IPS-15b (cell line): ENCODE measurements around the gene PARD3.

ENCODE experiments used
- H3K27me3 ChIP-seq: one replicate; pipeline ENCODE4 v1.6.1; 2013; ENCODE audit warnings: low read length; ENCODE audit not compliant: control insufficient read depth, insufficient read depth
- H3K36me3 ChIP-seq: one replicate; pipeline ENCODE4 v1.6.1; 2013; ENCODE audit warnings: low read length; ENCODE audit not compliant: control insufficient read depth, insufficient read depth
- H3K4me1 ChIP-seq: one replicate; pipeline ENCODE4 v1.6.1; 2013; ENCODE audit warnings: mild to moderate bottlenecking, low read length; ENCODE audit not compliant: control insufficient read depth, insufficient read depth
- H3K4me3 ChIP-seq: one replicate; pipeline ENCODE4 v1.5.1; 2013; ENCODE audit warnings: low read depth, low read length
- H3K9ac ChIP-seq: one replicate; pipeline ENCODE4 v1.6.1; 2013; ENCODE audit warnings: low read depth, mild to moderate bottlenecking, low read length
- H3K9me3 ChIP-seq: one replicate; pipeline ENCODE4 v1.6.1; 2013; ENCODE audit warnings: mild to moderate bottlenecking, low read length; ENCODE audit not compliant: control insufficient read depth, insufficient read depth

The PARD3 gene

GRCh38 chr10:34156781-34157425, 658.2 kb downstream of the PARD3 start:
- Histone ChIP-seq H3K4me3 (no peak overlapping the region), H3K27me3 (no peaks in the 10 kb centered on the region), H3K4me1 (no peaks in the 10 kb centered on the region), H3K9ac (no peak overlapping the region), H3K9me3 (no peaks in the 10 kb centered on the region), H3K36me3 (no peaks in the 10 kb centered on the region)

GRCh38 chr10:34155812-34156211, 659.3 kb downstream of the PARD3 start:
- no peaks in the 10 kb centered on the region for H3K36me3 ChIP-seq
- H3K4me3 ChIP-seq, result no peak overlapping the region
- H3K9me3 ChIP-seq, result no peaks in the 10 kb centered on the region
- no peaks in the 10 kb centered on the region for H3K27me3 ChIP-seq
- H3K9ac ChIP-seq, result no peak overlapping the region
- H3K4me1 ChIP-seq, result no peaks in the 10 kb centered on the region

GRCh38 chr10:34154383-34154900, 660.7 kb downstream of the PARD3 start:
- H3K4me3 ChIP-seq, result no peak overlapping the region
- no peaks in the 10 kb centered on the region for H3K36me3 ChIP-seq
- no peaks in the 10 kb centered on the region for H3K27me3 ChIP-seq
- no peaks in the 10 kb centered on the region for H3K4me1 ChIP-seq
- no peaks in the 10 kb centered on the region for H3K9me3 ChIP-seq
- H3K9ac ChIP-seq, result no peak overlapping the region

GRCh38 chr10:34153663-34154382, 661.3 kb downstream of the PARD3 start:
- Histone ChIP-seq H3K27me3 (no peaks in the 10 kb centered on the region), H3K9ac (no peak overlapping the region), H3K4me1 (no peaks in the 10 kb centered on the region), H3K9me3 (no peaks in the 10 kb centered on the region), H3K36me3 (no peaks in the 10 kb centered on the region), H3K4me3 (no peak overlapping the region)

- Histone ChIP-seq H3K36me3 (no peaks in the 10 kb centered on the region), H3K27me3 (no peaks in the 10 kb centered on the region), H3K9me3 (no peaks in the 10 kb centered on the region), H3K4me3 (no peak overlapping the region), H3K4me1 (no peaks in the 10 kb centered on the region), H3K9ac (no peak overlapping the region)
Observed at GRCh38 chr10:34152434-34152833, 662.7 kb downstream of the PARD3 start.

GRCh38 chr10:34151931-34152330, 663.2 kb downstream of the PARD3 start:
- no peaks in the 10 kb centered on the region for H3K4me1 ChIP-seq

GRCh38 chr10:34151481-34151880, 663.6 kb downstream of the PARD3 start:
- no peak overlapping the region for H3K4me3 ChIP-seq
- no peaks in the 10 kb centered on the region for H3K4me1 ChIP-seq
- no peaks in the 10 kb centered on the region for H3K36me3 ChIP-seq
- H3K27me3 ChIP-seq, result no peaks in the 10 kb centered on the region
- H3K9me3 ChIP-seq, result no peaks in the 10 kb centered on the region
- no peak overlapping the region for H3K9ac ChIP-seq

More at GRCh38 chr10:34151931-34152330, 663.2 kb downstream of the PARD3 start:
- Histone ChIP-seq H3K36me3 (no peaks in the 10 kb centered on the region), H3K9me3 (no peaks in the 10 kb centered on the region), H3K9ac (no peak overlapping the region), H3K27me3 (no peaks in the 10 kb centered on the region), H3K4me3 (no peak overlapping the region)

- H3K27me3 ChIP-seq, result no peaks in the 10 kb centered on the region
- H3K9ac ChIP-seq, result no peak overlapping the region
- H3K4me1 ChIP-seq, result no peaks in the 10 kb centered on the region
Observed at GRCh38 chr10:34150103-34150502, 665.0 kb downstream of the PARD3 start.

GRCh38 chr10:34148305-34148657, 666.8 kb downstream of the PARD3 start:
- Histone ChIP-seq H3K9ac (no peak overlapping the region), H3K27me3 (no peaks in the 10 kb centered on the region), H3K4me3 (no peak overlapping the region), H3K36me3 (no peaks in the 10 kb centered on the region), H3K4me1 (no peaks in the 10 kb centered on the region), H3K9me3 (no peaks in the 10 kb centered on the region)

More at GRCh38 chr10:34150103-34150502, 665.0 kb downstream of the PARD3 start:
- no peak overlapping the region for H3K4me3 ChIP-seq
- H3K9me3 ChIP-seq, result no peaks in the 10 kb centered on the region
- H3K36me3 ChIP-seq, result no peaks in the 10 kb centered on the region

GRCh38 chr10:34147641-34148304, 667.3 kb downstream of the PARD3 start:
- Histone ChIP-seq H3K27me3 (no peaks in the 10 kb centered on the region), H3K36me3 (no peaks in the 10 kb centered on the region), H3K9ac (no peak overlapping the region), H3K4me3 (no peak overlapping the region), H3K9me3 (no peaks in the 10 kb centered on the region), H3K4me1 (no peaks in the 10 kb centered on the region)

- H3K4me3 ChIP-seq, result no peak overlapping the region
- no peaks in the 10 kb centered on the region for H3K27me3 ChIP-seq
- H3K4me1 ChIP-seq, result no peaks in the 10 kb centered on the region
- H3K9me3 ChIP-seq, result no peaks in the 10 kb centered on the region
- H3K36me3 ChIP-seq, result no peaks in the 10 kb centered on the region
- H3K9ac ChIP-seq, result no peak overlapping the region
Observed at GRCh38 chr10:34145715-34146114, 669.4 kb downstream of the PARD3 start.

GRCh38 chr10:34143466-34143865, 671.6 kb downstream of the PARD3 start:
- H3K4me1 ChIP-seq, result no peaks in the 10 kb centered on the region
- H3K27me3 ChIP-seq, result no peaks in the 10 kb centered on the region
- no peaks in the 10 kb centered on the region for H3K36me3 ChIP-seq
- H3K9ac ChIP-seq, result no peak overlapping the region
- no peaks in the 10 kb centered on the region for H3K9me3 ChIP-seq
- no peak overlapping the region for H3K4me3 ChIP-seq
